Measurements from ENCODE around the gene TM9SF1. TPM values are rescaled to one million over a fixed set of nuclear protein-coding genes. Genes with fewer than 3 reads are reported as not detected.
A peak's percentile ranks its signal among the peaks of the same experiment; 100 is the strongest.

Gene TM9SF1
- total and polyA plus RNA-seq, 9 of the 15 experiments (the other 6 are each of a cell fraction or from before 2014, with no cell fraction given): 5.3 to 20.3 (median 11.8) TPM

- no peak for TF ChIP-seq ZNF639 (CRISPR knock-in tag; conservative IDR thresholded peaks at IDR 0.05 in 1 of 2, IDR thresholded peaks at IDR 0.05 in 1 of 2)
- TF ChIP-seq RBM22 (IDR thresholded peaks at IDR 0.05; ENCODE audit: low read depth, low read length, poor library complexity, severe bottlenecking): peak; percentile 43
- TF ChIP-seq TFAP4 (CRISPR knock-in tag; IDR thresholded peaks at IDR 0.05; ENCODE audit: borderline replicate concordance): peak; percentile 22; the same call in 1 of the 2 replicates
- no peak for TF ChIP-seq SLC30A9 (CRISPR knock-in tag; IDR thresholded peaks at IDR 0.05)
- no peak for TF ChIP-seq CGGBP1 (CRISPR knock-in tag; IDR thresholded peaks at IDR 0.05)
- no peak for TF ChIP-seq E4F1 (CRISPR knock-in tag; IDR thresholded peaks at IDR 0.05; ENCODE audit: borderline replicate concordance)
- no peak for TF ChIP-seq ZNF316 (IDR thresholded peaks at IDR 0.05)
- TF ChIP-seq MAFG (tag; conservative IDR thresholded peaks at IDR 0.05): no peak
- TF ChIP-seq CBX2 (IDR thresholded peaks at IDR 0.05; ENCODE audit: insufficient read depth, low read length, poor library complexity, severe bottlenecking): no peak
- TF ChIP-seq LCOR (CRISPR knock-in tag; IDR thresholded peaks at IDR 0.05): no peak
- TF ChIP-seq ATF1 (CRISPR knock-in tag; IDR thresholded peaks at IDR 0.05): no peak
- peak; percentile 64 for TF ChIP-seq ATF1 (tag; IDR thresholded peaks at IDR 0.05)
- TF ChIP-seq RCOR1 (IDR thresholded peaks at IDR 0.05; ENCODE audit: borderline replicate concordance in 1 of 2, low read depth in 2 of 2, low read length in 2 of 2): peak in 1 of 2 experiments; percentile 73; a peak in 2 of 4 replicates
- no peak for TF ChIP-seq CREB5 (CRISPR knock-in tag; IDR thresholded peaks at IDR 0.05)
- no peak for TF ChIP-seq SRSF7 (optimal IDR thresholded peaks at IDR 0.05; ENCODE audit: low read depth, low read length)
- TF ChIP-seq ETV5 (CRISPR knock-in tag; IDR thresholded peaks at IDR 0.05; ENCODE audit: low read depth): peak; percentile 71
- no peak for TF ChIP-seq SMARCE1 (IDR thresholded peaks at IDR 0.05)
- no peak for TF ChIP-seq ZKSCAN1 (IDR thresholded peaks at IDR 0.05; ENCODE audit: low read depth, low read length)
- no peak for TF ChIP-seq POLR2AphosphoS2 (IDR thresholded peaks at IDR 0.05; ENCODE audit: low read length)
- TF ChIP-seq ZNF512 (tag; IDR thresholded peaks at IDR 0.05): no peak
Observed at GRCh38 chr14:24141097-24141880, 54.0 kb downstream of the TM9SF1 start, which contains the start of gene EMC9 (continued).
